DLD1 (cell line): ENCODE results near the gene CAPN12.
"Not testable (repeated sequence)": the region's sequence is repeated elsewhere in the genome, so short reads cannot be mapped to it uniquely, and the experiment has no call there.

ENCODE experiments used
- in situ Hi-C: cut with HindIII; loops from 2 replicates; pipeline ENCODE4 v1.10.0; 2017; ENCODE audit warnings: low sequenced_read_pairs

The CAPN12 gene

GRCh38 chr19:38744298-38744681 is at the start of gene CAPN12:
Gene CAPN12, minus strand, starts transcription at chr19:38744474. Its CDS starts 309 bp downstream, at chr19:38744165.
- in situ Hi-C loops = no loop called here

- in situ Hi-C loops = no loop called here
These were observed 49.4 kb upstream of the CAPN12 start for GRCh38 chr19:38793671-38794070.

GRCh38 chr19:38793177-38793576 is 48.9 kb upstream of the CAPN12 start:
- in situ Hi-C loops = no loop called here

GRCh38 chr19:38792250-38793111 is 48.2 kb upstream of the CAPN12 start:
- in situ Hi-C loops = no loop called here

- in situ Hi-C loops = not testable (repeated sequence)
These were observed 47.3 kb upstream of the CAPN12 start for GRCh38 chr19:38791451-38792064.

- in situ Hi-C loops = not testable (repeated sequence)
These were observed 46.5 kb upstream of the CAPN12 start for GRCh38 chr19:38790507-38791403.

- in situ Hi-C loops = no loop called here
These were observed 44.4 kb upstream of the CAPN12 start, which contains the start of gene LGALS7B for GRCh38 chr19:38788478-38789243. Gene LGALS7B, plus strand, starts transcription at chr19:38789200. Its CDS starts 27 bp downstream, at chr19:38789227.

GRCh38 chr19:38786572-38787265 is 42.4 kb upstream of the CAPN12 start:
- in situ Hi-C loops = no loop called here

- in situ Hi-C loops = not testable (repeated sequence)
These were observed 41.8 kb upstream of the CAPN12 start for GRCh38 chr19:38786061-38786460.

- in situ Hi-C loops = no loop called here
These were observed 41.0 kb upstream of the CAPN12 start for GRCh38 chr19:38785187-38785699.

- in situ Hi-C loops = no loop called here
These were observed 40.0 kb upstream of the CAPN12 start for GRCh38 chr19:38784224-38784623.

- in situ Hi-C loops = not testable (repeated sequence)
These were observed 37.9 kb upstream of the CAPN12 start for GRCh38 chr19:38782212-38782611.

- in situ Hi-C loops = no loop called here
These were observed 36.8 kb upstream of the CAPN12 start for GRCh38 chr19:38781058-38781457.

- in situ Hi-C loops = no loop called here
These were observed 36.2 kb upstream of the CAPN12 start for GRCh38 chr19:38780443-38780842.

GRCh38 chr19:38778733-38779132 is 34.5 kb upstream of the CAPN12 start:
- in situ Hi-C loops = no loop called here

GRCh38 chr19:38774181-38774950 is 30.1 kb upstream of the CAPN12 start:
- in situ Hi-C loops = no loop called here

- in situ Hi-C loops = no loop called here
These were observed 29.3 kb upstream of the CAPN12 start, which contains the start of gene LGALS7 for GRCh38 chr19:38773469-38774177. Gene LGALS7, minus strand, starts transcription at chr19:38773517. Its CDS starts 25 bp downstream, at chr19:38773492.

- in situ Hi-C loops = not testable (repeated sequence)
These were observed 27.3 kb upstream of the CAPN12 start for GRCh38 chr19:38771569-38771968.
